Cortex of kidney (tissue), 1 donor: Measurements from ENCODE around the gene ZNF532.
"Not testable (repeated sequence)": the region's sequence is repeated elsewhere in the genome, so short reads cannot be mapped to it uniquely, and the experiment has no call there.

Source experiments
- DNase-seq: peaks from one replicate; lab custom pipeline; 2025; lab: John Stamatoyannopoulos, UW

The ZNF532 gene

GRCh38 chr18:58864146-58865032, at the start of gene ZNF532:
Gene ZNF532, plus strand, starts transcription at chr18:58864877. CDS start in a region left out here.
- no peak for DNase-seq

GRCh38 chr18:58819051-58819450, 45.6 kb upstream of the ZNF532 start:
- no peak for DNase-seq

DNA sequence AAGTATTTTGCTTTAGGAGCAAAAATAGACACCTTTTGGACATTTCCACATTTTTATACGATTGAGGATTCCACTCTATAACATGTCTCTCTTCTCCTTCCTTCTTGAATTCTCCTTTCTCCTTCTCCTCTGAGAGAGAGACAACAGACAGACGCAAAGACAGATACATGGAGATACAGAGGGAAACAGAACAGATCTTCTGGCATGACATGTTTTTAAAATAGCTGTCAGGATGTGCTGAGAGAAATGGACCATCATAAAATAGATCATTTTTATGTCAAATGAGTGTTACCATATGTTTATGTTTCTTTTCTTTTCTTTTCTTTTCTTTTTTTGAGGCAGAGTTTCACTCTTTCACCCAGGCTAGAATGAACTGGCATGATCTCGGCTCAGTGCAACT, 44.4 kb upstream of the ZNF532 start:
- DNase-seq, result no peak

DNA sequence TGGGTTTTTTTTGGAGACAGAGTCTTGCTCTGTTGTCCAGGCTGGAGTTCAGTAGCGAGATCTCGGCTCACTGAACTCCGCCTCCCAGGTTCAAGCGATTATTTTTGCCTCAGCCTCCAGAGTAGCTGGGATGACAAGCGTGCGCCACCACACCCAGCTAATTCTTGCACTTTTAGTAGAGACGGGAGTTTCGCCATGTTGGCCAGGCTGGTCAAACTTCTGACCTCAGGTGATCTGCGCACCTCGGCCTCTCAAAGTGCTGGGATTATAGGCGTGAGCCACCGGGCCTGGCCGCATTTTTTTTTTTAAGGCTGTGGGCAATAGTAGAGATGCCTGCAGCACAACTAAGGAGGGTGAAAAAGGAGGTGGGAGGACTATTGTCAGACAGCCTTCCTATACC, 41.7 kb upstream of the ZNF532 start:
- DNase-seq, result no peak

- no peak for DNase-seq
These were observed 41.3 kb upstream of the ZNF532 start for GRCh38 chr18:58823412-58823811.

GRCh38 chr18:58826926-58827325, 37.8 kb upstream of the ZNF532 start:
- DNase-seq, result not testable (repeated sequence)

- no peak for DNase-seq
These were observed 37.2 kb upstream of the ZNF532 start for GRCh38 chr18:58827428-58827827.

- DNase-seq, result no peak
These were observed 36.8 kb upstream of the ZNF532 start for GRCh38 chr18:58827886-58828285.

DNA sequence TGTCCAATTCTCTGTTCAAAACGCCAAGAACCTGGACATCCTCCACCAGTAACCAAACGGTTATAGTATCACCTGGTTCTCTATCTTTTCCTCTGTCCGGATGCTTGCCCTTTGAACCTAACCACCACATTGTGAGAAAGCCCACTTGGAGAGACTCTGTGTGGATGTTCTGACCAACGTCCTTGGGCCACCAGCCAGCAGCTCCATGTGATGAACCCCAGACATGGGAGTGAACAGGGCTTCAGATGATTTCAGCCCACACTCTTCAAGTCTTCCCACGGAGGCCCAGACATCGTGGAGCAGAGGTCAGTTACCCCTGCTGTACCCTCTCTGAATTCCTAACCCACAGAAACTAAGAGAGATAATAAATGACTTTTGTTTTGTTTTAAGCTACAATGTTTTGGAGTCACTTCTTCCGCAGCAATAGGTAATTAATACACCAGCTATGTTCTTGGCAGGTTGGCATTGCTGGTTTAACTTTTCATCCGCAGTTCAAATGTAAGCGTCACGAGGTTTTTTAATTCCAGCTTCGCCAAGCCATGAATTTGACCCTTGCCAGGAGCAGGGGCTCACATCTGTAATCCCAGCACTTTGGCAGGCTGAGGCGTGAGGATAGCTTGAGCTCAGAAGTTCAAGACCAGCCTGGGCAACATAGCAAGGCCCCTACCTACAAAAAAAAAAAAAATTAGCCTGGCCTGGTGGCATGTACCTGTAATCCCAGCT, 36.1 kb upstream of the ZNF532 start:
- DNase-seq, result no peak

DNA sequence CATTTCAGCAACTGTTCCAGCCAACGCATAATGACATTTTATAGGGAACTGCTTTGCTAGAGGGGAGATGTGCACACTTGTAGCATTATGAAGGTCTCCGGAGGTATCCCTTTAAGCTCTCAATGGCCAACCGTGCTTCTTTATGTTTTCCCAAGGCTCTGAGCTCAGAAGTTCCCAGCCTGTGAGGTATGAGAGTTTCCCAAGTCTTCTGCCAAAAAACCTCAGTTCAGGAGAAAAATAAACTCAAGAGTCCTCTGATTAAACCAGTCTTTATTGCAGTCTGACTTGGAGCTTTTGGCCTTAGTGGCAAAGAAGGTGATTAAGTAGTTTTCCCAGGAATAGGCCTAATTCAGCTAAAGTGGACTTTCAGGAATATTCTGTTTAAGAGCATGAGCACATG, 35.4 kb upstream of the ZNF532 start:
- DNase-seq, result no peak

GRCh38 chr18:58829886-58830285, 34.8 kb upstream of the ZNF532 start:
- not testable (repeated sequence) for DNase-seq

GRCh38 chr18:58831606-58832005, 33.1 kb upstream of the ZNF532 start:
- DNase-seq, result no peak

DNA sequence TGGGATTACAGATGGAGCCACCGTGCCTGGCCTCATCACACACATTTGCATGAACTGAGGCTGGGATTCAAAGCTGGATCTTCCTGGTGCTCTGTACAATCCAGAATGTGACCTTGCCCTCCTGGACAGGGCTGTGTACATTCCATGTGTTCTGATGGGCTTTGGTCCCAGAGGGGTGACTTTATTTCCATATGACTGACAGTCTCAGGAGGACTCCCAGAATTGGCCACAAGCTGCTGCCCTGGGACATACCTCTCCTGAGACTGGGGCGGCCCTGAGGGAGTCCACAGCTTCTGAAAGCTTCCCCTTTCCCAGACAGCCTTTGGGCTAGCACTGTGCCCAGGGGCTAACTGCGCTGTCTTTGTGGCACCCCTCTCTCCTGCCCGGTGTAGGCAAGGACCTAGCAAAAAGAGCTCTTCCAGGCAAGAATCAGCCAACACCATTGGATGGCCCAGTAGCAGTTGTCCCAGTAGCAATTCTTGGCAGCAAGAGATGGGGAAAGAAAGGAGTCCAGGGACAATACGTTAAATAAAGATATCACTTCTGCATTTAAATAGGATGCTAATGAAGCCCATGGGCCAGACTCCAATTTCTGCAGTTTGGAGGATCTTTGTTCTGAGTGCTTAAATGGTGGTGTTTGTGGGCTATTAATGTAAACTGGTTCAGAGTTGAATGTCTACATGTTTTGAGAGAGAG, 26.4 kb upstream of the ZNF532 start:
- no peak for DNase-seq

DNA sequence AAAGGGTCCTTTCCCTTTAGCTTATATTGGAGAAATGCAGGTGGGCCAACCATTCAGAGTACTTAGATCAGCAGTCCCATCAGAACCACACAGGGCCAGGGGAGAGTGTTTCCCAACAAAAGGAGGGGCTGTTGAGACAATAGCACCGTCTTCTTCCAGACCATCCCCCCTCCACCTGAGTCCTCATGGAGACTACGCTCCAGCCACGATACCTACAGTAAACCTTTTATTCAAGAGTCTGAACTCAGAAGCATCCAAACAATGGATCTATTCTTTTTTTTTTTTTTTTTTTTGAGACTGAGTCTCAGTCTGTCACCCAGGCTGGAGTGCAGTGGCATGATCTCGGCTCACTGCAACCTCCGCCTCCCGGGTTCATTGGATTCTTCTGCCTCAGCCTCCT, 25.7 kb upstream of the ZNF532 start:
- DNase-seq, result no peak

- DNase-seq, result no peak
These were observed 21.5 kb upstream of the ZNF532 start for GRCh38 chr18:58842978-58843687.

DNA sequence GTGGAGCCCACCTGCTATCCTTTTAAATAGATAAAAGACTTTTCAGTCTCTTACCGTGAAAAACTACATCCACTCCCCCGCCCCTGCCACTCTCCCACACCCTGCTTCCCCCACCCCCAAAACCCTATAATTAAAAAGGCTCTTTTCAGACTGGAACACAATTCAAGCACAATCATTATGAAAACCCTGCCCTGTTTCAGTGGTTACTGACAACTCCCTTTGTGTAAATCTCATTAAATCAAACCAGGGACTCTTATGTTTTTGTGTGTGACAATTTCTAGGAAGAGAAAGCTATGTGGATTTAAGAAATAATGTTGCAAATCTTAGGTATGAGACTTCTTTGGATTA, 21.0 kb upstream of the ZNF532 start:
- no peak for DNase-seq

DNA sequence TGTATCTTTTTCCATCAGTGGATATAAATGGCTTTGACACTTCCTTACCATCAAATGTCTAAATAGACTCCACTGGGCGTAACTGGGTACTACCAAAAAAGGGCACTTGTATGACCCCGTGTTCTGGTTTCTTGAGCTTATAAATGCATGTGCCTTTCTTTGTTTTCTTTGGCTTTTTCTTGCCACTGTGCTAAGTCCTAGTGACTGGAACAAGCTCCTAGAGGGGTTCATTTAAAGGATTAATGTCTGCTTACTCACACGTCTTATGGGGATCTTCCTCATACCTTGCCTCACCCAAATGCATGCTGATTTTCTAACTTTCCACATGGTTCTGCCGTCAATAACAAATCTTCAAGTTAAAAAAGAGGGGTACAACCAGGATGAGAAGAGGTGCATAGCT, 19.8 kb upstream of the ZNF532 start:
- no peak for DNase-seq

DNA sequence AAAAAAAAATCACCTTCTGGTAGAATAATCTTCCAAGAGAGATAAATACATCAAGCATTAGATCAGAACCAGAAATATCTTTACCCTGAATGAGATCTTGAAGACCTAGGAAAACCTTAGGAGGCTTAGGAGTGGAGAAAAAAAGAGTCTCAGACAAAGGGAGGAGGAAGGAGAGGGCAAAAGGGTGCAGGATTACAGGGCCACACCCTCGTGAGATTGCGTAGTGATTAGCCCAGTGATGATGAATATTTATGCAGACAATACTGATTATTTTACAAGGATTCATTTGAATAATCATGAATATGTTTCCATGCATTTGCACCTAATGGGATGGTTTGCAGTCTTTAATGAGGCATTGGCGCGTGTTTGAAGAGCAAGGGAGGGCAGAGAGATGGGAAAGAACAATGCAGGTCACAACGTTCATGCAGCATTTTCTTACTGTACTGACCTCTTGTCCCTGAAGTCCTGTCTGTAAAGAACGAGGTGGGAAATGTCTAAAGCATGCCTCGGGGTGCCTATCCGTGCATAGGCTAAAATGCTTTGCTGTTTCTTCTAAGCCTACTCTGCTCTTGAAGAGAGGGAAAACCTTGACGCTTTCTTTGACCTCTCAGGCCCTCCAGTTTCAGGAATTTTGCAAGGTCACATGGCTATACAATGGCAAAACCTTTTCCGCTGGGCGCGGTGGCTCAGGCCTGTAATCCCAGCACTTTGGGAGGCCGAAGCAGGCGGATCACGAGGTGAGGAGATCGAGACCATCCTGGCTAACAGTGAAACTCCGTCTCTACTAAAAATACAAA, 18.6 kb upstream of the ZNF532 start:
- DNase-seq, result no peak

DNA sequence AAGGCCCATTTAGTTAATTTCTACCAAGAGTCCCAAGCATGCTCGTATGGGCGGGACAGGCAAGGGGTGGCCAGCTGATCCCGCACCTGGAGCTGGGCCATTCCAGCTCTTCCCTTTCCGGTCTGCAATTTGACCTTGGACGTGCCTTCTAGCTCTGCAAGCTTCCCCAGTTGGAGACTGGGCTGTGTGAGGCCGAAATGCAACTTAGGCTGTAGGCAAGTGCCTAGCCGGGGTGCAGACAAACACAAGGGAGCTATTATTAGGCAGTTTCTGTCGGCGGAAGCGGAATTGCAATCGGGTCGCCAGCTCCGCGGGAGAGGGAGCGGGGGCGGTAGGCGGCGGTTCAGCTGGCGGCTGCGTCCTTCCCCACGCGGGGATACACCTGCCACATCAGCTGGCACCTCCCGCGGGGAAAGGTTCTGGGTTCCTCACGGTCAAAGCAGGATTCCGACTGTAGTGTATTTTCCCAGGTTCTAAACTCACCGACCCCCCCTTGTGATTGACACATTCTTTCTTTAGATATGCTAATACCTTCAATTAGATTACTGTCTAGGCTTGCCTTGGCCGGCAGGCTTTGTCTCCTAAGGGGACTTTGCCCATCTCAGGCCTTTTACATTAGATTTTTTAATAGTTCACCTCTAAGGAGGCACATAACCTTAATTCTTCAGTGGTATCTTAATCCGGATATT, 17.1 kb upstream of the ZNF532 start:
- DNase-seq, result no peak

DNA sequence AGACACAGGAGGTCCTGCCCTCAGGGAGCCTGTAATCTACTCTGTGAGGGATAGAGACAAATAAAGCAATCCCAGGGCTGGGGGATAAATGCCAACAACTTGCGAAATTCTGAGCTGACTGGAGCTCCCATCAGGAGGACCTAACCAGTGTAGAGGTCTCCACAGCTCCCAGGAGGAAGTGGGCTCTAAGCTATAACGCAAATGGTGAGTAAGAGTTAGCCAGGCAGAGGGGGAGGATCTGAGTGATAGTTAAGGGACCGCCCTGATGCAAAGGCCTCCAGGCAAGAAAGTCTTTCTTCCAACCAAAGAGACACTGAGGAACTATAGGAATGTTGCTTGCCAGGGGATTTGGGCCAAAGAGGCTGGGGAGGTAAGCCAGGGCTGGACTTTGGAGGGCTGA, 16.0 kb upstream of the ZNF532 start:
- DNase-seq, result no peak
